Esophagus muscularis mucosa (tissue), 3 donors: ENCODE data around the gene PPM1K.

Experiments used
- CTCF ChIP-seq, 3 experiments: fragments of 200-600 bp in 2 of 3; fragments of 450-650 bp in 1 of 3; sonication (generic) in 2 of 3; IDR thresholded peaks; one replicate each; pipeline ENCODE4 v1.5.1; 2017 to 2019; ENCODE audit warnings: antibody characterized with exemption in 3 of 3, mild to moderate bottlenecking in 2 of 3, moderate library complexity in 1 of 3
- POLR2A ChIP-seq: fragments of 450-650 bp; IDR thresholded peaks from one replicate; pipeline ENCODE4 v1.6.1; 2017; ENCODE audit warnings: antibody characterized with exemption, moderate library complexity, mild to moderate bottlenecking, low read depth
- POLR2AphosphoS5 ChIP-seq, 2 donors: sonication (generic); formaldehyde crosslinking; IDR thresholded peaks; one replicate each; pipeline ENCODE4 v1.6.1; 2017; ENCODE audit warnings: antibody characterized with exemption in 2 of 2

DNA sequence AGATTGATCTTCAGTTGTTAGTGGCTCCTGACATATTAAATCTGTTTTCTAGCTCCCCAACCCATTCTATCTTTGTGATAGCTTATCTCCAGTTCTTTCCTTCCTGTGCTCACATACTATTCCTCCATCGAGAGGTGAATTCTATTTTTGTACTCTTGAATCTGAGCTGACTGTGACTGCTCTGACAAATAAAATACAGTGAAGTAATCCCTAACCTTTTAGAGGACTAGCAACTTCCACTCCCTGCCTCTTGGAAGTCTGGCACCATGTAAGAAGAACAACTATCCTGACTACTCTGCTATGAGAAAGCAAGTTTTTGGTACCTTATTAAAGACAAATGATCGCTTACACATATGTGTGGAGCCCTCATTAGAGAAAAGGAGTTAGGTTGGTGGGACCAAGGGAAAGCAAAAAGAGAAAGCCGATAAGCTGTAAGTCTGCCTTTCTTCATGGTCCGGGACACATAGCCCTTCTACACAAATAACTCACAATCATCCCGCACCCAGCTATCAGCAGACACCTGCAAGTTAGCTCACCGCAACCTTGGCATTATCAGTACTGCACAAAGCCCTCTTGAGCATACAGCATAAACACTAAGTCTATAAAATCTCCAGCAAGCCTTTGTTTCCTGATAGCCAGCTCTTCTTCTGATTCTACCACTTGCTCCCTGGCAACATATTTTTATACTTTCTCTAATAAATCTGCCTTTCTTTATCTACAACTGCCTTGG is 13.5 kb upstream of the PPM1K start:
- TF ChIP-seq POLR2A (no peak), CTCF (IDR thresholded peaks at IDR 0.05) (no peak), POLR2AphosphoS5 (IDR thresholded peaks at IDR 0.05) (no peak)
